Tibial nerve (tissue), 4 donors: ENCODE data around the gene TCF4.

Experiments
- CTCF ChIP-seq, 5 experiments: fragments of 200-600 bp in 3 of 5; fragments of 450-650 bp in 2 of 5; sonication (generic) in 3 of 5; IDR thresholded peaks; one replicate each; pipeline ENCODE4 v1.5.1; 2016 to 2019; ENCODE audit warnings: antibody characterized with exemption in 5 of 5, mild to moderate bottlenecking in 3 of 5, moderate library complexity in 2 of 5
- EP300 ChIP-seq, 2 donors: sonication (generic); formaldehyde crosslinking; IDR thresholded peaks; one replicate each; pipeline ENCODE4 v1.6.1; 2017; ENCODE audit warnings: antibody characterized with exemption in 2 of 2, mild to moderate bottlenecking in 1 of 2
- POLR2A ChIP-seq, 2 donors: fragments of 450-650 bp; IDR thresholded peaks; one replicate each; pipeline ENCODE4 v1.6.1; 2017; ENCODE audit warnings: antibody characterized with exemption in 2 of 2, mild to moderate bottlenecking in 2 of 2, moderate library complexity in 2 of 2

GRCh38 chr18:55258088-55258487 is 329.9 kb downstream of the TCF4 start:
- TF ChIP-seq CTCF (IDR thresholded peaks at IDR 0.05) (no peak), POLR2A (IDR thresholded peaks at IDR 0.05) (no peak), EP300 (IDR thresholded peaks at IDR 0.05) (no peak)
